HG03139 (cell line): ENCODE results near the gene UBE2G2.

ENCODE experiments used
- ATAC-seq: cut with Tn5 transposase; IDR thresholded peaks from one replicate; pipeline ENCODE4 v1.9.1; 2021; ENCODE audit not compliant: unreplicated experiment

Gene UBE2G2

GRCh38 chr21:44791993-44792392 is 9.6 kb downstream of the UBE2G2 start:
- no peak for ATAC-seq

DNA sequence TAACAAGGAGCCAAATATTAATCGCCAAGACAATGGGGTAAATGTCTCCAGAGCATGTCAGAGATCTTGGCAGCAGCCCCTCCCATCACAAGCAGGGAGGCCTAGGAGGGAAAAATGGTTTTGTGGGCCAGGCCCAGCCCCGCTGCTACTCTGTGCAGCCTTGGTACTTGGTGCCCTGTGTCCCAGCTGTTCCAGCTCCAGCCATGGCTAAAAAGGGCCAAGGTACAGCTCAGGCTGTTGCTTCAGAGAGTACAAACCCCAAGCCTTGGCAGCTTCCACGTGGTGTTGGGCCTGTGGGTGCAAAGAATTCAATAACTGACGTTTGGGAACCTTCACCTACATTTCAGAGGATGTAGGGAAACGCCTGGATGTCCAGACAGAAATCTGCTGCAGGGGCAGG is 10.4 kb downstream of the UBE2G2 start:
- no peak for ATAC-seq

DNA sequence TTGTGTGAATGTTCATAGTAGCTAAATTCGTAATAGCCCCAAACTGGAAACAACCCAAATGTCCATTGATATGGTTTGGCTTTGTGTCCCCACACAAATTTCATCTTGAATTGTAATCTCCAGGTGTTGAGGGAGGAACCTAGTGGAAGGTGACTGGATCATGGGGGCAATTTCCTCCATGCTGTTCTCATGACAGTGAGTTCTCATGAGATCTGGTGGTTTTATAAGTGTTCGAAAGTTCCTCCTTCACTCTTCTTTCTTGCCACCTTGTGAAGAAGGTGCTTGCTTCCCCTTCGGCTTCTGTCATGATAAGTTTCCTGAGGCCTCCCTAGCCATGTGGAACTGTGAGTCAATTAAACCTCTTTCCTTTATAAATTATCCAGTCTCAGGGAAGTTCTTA is 11.3 kb downstream of the UBE2G2 start:
- ATAC-seq, result no peak

DNA sequence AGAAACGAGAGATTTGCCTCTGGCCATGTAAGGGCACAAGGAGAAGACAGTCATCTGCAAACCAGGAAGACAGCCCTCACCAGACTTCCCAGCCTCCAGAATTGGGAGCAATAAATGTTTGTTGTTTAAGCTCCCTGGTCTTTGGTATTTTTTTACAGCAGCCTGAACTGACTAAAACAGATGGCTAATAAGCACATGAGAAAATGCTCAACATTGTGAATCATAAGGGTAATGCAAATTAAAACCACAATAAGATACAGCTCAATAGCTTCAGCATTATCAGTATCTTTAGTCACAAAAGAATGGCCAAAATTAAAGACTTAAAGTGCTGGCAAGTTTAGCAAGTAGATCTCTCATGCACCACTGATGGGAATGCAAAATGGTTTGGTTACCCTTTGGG is 11.7 kb downstream of the UBE2G2 start:
- no peak for ATAC-seq

- no peak for ATAC-seq
Measured at GRCh38 chr21:44785620-44786335, 15.8 kb downstream of the UBE2G2 start.

DNA sequence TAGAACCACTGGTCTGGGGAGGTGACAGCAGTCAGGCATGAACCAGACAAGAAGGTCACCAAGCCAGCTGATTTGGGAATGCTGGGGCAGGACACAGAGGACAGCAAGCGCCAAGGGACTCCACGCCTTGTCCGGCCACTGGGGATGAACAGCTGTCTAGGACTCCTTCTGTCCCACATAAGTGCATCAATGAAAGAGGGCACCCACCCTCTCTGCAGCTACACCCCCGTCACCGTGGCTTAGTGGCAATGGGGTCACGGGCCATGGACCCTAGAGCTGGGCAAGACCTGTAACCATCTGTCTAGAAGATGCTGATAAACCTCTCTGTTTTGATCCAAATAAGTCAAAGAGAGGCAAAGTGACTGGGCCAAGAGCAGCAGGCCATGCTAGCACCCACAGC is 16.8 kb downstream of the UBE2G2 start:
- no peak for ATAC-seq

DNA sequence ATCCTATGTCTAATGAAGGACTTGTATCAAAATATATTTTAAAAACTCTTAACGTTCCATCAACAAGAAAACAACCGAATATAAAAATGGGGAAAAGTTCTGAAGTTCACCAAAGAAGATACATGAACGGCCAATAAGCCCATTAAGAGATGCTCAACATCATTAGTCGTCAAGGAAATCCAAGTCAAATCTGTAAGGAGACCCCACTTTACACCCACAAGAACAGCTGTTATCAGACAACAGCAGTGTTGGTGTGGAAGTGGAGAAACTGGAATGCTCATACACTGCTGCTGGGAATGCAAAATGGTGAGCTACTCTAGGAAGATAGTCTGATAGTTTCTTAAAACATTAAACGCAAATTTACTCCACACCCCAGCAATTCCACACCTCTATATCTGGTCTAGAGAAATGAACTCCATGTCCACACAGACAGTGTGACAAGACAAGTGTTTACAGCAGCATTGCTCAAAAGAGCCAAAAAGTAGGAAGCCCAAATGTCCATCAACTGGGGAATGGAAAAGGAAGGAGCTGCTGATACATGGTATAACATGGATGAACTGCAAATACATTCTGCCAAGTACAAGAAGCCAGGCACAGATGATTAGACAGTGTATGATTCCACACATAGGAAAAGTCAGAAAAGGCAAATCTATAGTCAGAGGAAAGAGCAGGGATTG is 18.5 kb downstream of the UBE2G2 start:
- ATAC-seq, result no peak

DNA sequence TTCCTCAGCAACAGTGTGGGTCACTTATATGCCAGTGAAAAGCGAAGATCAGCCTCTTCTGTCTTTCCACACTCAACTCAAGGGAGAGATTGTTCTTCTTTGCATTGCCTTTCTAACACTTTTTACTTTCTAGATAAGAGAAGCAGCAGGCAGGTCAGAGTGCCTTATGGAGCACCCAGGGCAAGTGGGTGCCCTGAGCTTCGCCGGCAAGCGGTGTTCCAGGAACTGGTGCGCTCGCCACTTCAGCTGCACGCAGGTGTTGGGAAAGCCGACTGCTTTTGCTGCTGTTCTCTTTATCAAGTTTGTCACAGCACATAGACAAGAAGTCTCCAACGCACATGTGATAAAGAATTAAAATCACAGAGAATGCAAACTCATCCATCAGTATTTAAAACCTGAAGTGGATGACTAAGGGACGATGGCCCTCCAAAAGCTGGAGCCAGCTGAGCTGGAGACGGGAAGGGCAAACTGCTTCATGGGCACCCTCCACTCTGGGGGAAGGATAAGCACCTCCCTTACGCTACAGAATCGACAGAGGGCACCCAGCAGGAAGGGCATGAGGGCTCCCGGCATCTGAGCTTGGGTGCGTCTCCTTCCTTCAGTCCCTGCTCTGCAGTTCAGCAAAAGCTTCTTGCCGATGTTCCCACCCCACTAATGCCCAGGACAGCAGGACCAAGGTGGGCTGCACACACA is 20.7 kb downstream of the UBE2G2 start:
- ATAC-seq, result no peak

DNA sequence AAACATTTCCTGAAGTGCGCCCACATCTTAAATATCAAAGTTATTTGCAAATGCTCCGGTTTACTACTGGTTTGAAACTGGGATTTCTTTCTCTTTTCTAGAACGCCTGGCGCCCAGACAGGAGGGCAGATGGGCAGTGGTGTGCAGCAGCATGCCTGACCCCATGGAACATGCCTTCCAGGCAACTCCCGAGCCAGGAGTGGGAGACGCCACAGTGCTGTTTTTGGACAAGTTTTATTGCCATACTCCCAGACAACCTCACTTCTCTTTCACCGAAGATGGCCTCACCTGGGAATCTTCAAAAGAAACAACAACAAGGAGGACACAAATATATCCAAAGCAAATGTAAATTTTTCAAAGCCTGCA is 21.5 kb downstream of the UBE2G2 start:
- no peak for ATAC-seq

GRCh38 chr21:44779417-44780136 is 22.0 kb downstream of the UBE2G2 start:
- ATAC-seq, result no peak

- no peak for ATAC-seq
Measured at GRCh38 chr21:44778983-44779382, 22.6 kb downstream of the UBE2G2 start.

DNA sequence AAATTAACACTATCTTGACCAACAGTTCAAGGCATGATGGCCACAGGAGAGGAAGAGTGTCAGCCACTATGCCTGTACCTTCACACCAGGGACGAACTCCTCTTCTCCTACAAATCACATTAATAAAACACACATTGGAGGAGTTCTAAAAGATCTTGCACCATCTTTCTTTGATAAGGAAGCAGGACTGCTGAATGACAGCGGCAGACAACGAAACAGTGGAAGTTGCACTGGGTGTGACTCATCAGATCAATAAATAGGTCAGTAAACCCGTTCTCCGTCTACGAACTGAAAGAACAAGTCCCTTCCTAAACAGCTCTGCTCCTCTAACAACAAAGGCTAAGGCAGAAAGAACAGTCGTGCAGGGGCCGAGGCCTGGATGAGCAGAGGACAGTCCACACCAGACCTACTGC is 23.1 kb downstream of the UBE2G2 start:
- no peak for ATAC-seq

DNA sequence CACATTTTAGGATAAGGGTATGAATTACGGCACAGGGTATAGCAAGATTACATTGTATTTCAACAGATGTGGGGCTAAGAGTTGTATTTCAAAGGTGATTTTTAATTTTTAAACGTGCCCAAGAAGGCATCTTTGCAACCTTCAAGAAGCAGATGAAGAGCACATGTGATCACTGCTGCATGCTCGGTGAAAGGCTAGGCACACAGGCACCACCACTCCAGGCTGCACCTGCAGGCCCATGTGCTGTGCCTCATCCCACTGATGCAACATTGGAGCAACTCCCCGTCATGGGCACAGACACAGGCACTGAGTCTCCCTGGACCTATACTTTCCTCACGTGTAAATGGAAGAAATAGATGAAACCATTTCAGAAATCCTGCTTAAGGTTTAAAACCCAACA is 23.5 kb downstream of the UBE2G2 start:
- ATAC-seq, result no peak

DNA sequence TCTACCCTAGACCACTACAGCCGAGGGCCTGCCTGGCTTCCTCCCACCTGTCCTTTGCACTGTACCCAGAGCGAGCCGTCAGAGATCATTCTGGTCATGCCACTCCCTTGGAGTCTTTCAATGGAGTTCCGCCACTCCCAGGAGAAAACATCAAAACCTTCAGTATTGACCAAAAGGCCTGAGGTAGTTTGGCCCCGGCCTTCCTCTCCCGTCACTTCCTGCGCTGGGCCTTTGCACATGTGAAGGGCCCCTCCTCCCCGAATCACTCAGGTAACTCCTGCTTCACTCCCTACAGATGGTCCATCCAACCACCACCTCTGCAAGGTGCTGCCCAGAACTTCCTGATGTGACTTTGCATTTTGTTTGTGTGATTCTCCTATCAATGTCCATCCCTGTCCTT is 26.6 kb downstream of the UBE2G2 start:
- no peak for ATAC-seq

DNA sequence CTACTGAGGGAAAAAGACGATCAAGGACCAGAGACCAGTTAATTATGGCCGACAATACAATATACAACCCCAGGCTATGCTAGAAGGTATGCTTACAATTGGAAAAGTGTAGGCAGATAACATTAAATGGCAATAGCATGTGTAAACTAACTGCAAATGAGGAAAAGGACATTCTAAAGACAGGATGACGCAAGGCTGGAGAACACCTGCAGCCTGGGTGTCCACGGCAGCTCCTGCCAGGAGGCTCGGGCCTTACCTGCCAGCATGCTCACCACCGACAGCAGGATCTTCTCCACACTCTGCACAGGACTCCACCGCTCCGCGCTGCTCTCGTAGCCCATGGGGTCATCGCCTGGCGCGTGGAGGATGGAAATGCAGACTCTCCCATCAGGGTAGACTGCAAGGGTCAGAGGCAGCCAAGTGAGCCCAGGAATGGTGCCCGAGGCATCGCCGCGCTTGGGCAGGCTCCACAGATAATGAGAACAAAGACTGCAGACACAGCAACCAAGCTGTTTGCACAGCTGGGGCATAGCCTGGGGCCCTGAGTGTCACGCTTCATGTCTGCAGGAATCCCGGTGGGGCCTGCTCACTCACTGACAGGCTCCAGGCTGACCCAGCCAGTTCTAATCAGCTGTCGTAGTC is 28.2 kb downstream of the UBE2G2 start:
- ATAC-seq, result no peak

DNA sequence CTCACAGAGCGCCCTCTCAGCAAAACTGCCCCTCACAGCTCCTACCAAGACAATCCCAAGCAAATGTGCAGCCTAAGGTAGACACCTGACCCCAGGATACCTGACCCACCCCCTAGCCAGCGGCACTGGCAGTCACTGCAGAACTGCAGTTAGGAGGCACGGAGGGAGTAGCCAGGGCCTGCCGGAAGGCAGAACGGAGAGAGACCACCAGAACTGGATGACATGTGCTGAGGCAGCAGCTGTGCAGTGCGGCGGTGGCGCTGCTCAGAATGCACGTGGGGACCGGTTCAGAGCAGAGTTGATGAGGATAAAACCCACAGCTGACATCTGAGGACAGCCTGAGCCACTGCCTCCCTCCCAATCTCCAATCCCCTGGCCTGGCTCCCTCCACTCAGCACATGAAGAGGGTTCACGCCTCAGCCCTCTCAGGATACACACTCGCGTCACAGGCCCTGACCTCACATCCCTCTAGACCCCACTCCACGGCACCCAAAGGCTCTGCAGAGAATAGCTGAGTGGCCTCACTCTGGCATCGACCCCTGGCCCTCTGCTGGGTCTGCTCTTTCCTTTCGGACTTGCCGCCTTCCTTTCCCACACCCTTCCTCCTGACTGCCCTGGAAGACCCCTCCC is 29.6 kb downstream of the UBE2G2 start:
- no peak for ATAC-seq

- ATAC-seq, result no peak
Measured at GRCh38 chr21:44767834-44768831, 33.5 kb downstream of the UBE2G2 start.

- ATAC-seq, result no peak
Measured at GRCh38 chr21:44766818-44767354, 34.7 kb downstream of the UBE2G2 start.
